Duodenal mucosa (tissue), 2 donors: ENCODE results near the gene ASPN.

Source experiments
- H3K27ac ChIP-seq: one replicate; pipeline ENCODE4 v1.7.0; 2013; ENCODE audit warnings: low read depth, low read length
- H3K27me3 ChIP-seq, 2 donors: one replicate each; pipeline ENCODE4 v1.7.0; 2013; ENCODE audit warnings: low read length in 2 of 2, control low read depth in 1 of 2; ENCODE audit not compliant: insufficient read depth in 2 of 2, control insufficient read depth in 1 of 2
- H3K36me3 ChIP-seq, 2 donors: one replicate each; pipeline ENCODE4 v1.7.0; 2013; ENCODE audit warnings: low read length in 2 of 2, control low read depth in 1 of 2; ENCODE audit not compliant: insufficient read depth in 2 of 2, control insufficient read depth in 1 of 2
- H3K4me1 ChIP-seq, 2 donors: one replicate each; pipeline ENCODE4 v1.7.0; 2013; ENCODE audit warnings: low read length in 2 of 2, control low read depth in 1 of 2; ENCODE audit not compliant: insufficient read depth in 2 of 2, control insufficient read depth in 1 of 2
- H3K4me3 ChIP-seq, 2 donors: one replicate each; pipeline ENCODE4 v1.7.0; 2013; ENCODE audit warnings: low read length in 2 of 2, low read depth in 1 of 2
- H3K9ac ChIP-seq, 2 donors: one replicate each; pipeline ENCODE4 v1.7.0; 2013; ENCODE audit warnings: low read length in 2 of 2, low read depth in 1 of 2
- H3K9me3 ChIP-seq, 2 donors: one replicate each; pipeline ENCODE4 v1.7.0; 2013; ENCODE audit warnings: low read length in 2 of 2, control low read depth in 1 of 2; ENCODE audit not compliant: control insufficient read depth in 1 of 2

ASPN gene

DNA sequence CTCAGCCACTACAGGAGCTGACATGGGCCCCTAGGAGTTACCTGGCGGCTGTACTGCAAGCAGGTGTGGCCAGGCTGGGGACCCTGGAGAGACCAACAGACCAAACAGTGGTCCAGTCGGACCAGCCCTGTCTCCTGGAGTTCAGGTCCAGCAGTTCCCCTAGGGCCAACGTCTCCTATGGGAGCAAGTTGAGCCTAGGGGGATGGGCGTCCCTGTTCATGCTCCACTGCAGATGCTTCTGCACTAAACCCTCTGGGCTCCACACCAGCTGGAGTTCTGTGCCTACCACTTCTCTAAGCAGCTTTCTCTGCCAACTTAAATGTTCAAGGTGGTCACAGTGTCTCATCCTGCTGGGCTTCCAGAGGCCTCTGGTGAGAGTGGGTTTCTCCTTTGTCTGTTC is 37.5 kb downstream of the ASPN start:
- Histone ChIP-seq H3K9ac (no peak overlapping the region), H3K4me1 (no peaks in the 10 kb centered on the region), H3K9me3 (no peaks in the 10 kb centered on the region), H3K4me3 (no peak overlapping the region), H3K27me3 (no peaks in the 10 kb centered on the region), H3K36me3 (no peaks in the 10 kb centered on the region), H3K27ac (no peak overlapping the region)

DNA sequence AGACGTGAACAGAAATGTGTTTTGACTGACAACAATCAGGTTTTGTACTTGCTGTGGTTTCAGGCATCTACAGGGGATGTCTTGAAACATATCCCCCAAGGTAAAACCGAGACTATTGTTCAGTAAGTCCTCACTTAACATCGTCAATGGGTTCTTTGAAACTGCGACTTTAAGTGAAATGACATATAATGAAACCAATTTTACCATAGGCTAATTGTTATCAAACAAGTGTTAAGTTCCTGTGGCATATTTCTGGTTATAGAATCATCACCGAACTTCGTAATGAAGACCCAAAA is 41.6 kb downstream of the ASPN start:
- Histone ChIP-seq H3K36me3 (no peaks in the 10 kb centered on the region), H3K9me3 (no peaks in the 10 kb centered on the region), H3K4me3 (no peak overlapping the region), H3K27ac (no peak overlapping the region), H3K27me3 (no peaks in the 10 kb centered on the region), H3K9ac (no peak overlapping the region), H3K4me1 (no peaks in the 10 kb centered on the region)

DNA sequence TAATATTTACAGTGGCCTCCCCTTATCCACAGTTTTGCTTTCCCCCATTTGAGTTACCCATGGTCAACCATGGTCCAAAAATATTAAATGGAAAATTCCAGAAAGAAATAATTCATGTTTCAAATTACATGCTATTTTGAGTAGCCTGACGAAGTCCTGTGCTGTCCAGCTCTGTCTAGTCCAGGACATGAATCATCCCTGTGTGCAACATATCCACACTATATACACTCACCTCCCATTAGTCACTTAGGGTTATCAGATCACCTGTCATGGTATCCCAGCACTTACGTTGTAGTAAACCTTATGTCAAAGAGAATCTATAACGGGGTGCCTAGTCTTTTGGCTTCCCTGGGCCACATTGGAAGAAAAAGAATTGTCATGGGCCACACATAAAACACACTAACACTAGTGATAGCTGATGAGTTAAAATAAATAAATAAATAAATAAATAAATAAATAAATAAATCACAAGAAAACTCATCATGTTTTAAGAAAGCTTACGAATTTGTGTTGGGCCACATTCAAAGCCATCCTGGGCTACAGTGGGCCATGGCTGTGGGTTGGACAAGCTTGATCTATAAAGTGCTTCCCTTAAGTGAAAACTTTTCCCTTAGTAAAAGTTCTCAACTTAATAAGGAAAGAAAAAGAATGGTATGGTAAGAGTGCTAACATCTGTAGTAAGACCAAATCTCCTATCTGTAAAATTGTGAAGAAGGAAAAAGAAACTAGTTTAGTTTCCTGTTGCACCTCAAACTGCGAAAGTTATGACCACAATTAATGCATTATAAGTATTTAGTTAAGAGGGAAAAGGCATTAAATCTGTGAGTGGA is 42.2 kb downstream of the ASPN start:
- H3K4me1 ChIP-seq = no peaks in the 10 kb centered on the region
- H3K36me3 ChIP-seq = no peaks in the 10 kb centered on the region
- H3K4me3 ChIP-seq = no peak overlapping the region
- no peaks in the 10 kb centered on the region for H3K9me3 ChIP-seq
- no peaks in the 10 kb centered on the region for H3K27me3 ChIP-seq
- H3K9ac ChIP-seq = no peak overlapping the region
- H3K27ac ChIP-seq = no peak overlapping the region

DNA sequence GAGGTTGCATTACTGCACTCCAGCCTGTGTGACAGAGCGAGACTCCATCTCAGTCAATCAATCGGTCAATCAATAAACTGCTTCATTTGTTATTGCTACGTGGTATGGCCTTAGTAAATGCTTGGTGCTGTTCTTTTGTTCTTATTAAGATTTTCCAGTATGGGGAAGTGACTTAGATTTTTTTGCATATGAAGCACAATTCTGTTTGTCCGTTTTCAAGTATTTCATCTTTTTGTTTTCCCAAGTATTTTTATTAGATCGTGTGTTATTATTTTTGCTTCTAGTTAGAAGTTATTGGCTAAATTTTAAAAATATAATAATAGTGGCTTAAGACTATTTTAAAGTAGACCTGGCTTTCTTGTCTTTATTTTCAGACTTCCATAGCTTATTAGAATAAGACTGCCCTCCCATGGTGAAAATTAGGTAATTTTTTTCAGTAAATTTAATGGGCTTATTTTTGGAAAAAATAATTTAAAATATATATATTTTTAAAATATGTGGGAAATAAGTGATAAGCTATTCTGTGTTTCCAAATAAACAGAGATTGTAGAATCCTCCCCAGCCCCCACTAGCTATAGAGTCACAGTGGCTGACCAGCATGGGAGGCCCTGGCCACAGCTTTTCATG is 43.3 kb downstream of the ASPN start:
- Histone ChIP-seq H3K27me3 (no peaks in the 10 kb centered on the region), H3K36me3 (no peaks in the 10 kb centered on the region), H3K9ac (no peak overlapping the region), H3K27ac (no peak overlapping the region), H3K4me3 (no peak overlapping the region), H3K4me1 (no peaks in the 10 kb centered on the region), H3K9me3 (no peaks in the 10 kb centered on the region)

DNA sequence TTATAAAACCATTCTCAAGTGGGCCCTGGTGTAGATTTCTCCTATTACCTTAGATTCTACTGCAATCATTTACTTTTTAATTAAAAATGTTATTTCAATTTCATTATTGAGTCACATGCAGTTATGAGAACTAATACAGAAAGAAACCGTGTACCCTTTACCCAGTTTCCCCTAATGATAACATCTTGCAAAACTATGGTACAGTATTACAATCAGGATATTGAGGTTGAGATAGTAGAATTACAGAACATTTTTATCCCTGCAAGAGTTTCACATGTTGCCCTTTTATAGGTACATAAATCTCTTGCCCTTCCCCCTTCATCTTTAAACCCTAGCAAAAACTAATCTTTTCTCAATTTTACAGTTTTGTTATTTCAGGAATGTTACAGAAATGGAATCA is 47.0 kb downstream of the ASPN start:
- Histone ChIP-seq H3K36me3 (no peaks in the 10 kb centered on the region), H3K4me3 (no peak overlapping the region), H3K27me3 (no peaks in the 10 kb centered on the region), H3K9me3 (no peaks in the 10 kb centered on the region), H3K9ac (no peak overlapping the region), H3K27ac (no peak overlapping the region), H3K4me1 (no peaks in the 10 kb centered on the region)

DNA sequence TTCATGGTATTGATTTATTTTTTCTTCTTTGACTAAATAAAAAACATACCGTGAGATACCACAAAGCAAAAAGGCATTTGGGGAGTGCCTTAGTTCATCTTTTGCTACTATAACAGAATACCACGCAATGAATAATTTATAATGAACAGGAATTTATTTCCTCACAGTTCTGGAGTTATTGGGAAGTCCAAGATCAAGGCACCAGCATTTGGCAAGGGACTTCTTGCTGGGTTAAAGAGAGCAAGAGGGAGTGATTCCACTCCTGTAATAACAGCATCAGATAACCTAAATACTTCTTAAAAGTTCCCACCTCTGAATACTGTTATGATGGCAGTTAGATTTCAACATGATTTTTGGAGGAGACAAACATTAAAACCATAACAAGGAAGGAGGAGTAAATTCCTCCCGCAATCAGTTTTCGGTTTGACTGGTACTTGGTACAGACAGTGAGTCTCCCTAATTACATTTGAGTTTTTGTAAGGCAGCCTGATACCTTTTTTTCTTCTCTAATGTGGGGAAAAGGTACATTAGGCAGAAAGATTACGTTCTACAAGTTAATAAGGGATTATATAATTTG is 49.2 kb downstream of the ASPN start:
- H3K4me3 ChIP-seq = no peak overlapping the region
- no peak overlapping the region for H3K9ac ChIP-seq
- H3K9me3 ChIP-seq = no peaks in the 10 kb centered on the region
- H3K4me1 ChIP-seq = no peaks in the 10 kb centered on the region
- no peaks in the 10 kb centered on the region for H3K36me3 ChIP-seq
- H3K27me3 ChIP-seq = no peaks in the 10 kb centered on the region
- H3K27ac ChIP-seq = no peak overlapping the region

DNA sequence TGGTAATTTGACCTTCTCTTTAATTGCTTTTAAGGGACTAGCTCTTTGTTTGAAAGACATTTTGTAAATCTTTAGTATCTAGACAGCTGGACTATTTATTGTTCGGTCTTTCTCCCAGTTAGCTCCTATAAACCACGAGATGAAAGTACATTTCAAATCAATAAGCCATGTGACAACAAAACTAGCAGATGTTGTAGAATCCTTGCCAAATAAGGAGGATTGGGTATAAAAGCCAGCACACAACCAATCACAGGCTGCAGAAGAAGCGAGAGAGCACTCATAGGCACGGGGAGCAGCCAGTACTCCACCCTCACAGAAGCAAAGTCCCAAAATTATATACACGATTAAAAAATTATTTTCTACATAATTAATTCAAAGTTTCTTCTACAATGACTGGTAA is 50.0 kb downstream of the ASPN start:
- H3K27me3 ChIP-seq = no peaks in the 10 kb centered on the region
- H3K36me3 ChIP-seq = no peaks in the 10 kb centered on the region
- no peaks in the 10 kb centered on the region for H3K4me1 ChIP-seq
- H3K9me3 ChIP-seq = no peaks in the 10 kb centered on the region
- H3K27ac ChIP-seq = no peak overlapping the region
- H3K9ac ChIP-seq = no peak overlapping the region
- no peak overlapping the region for H3K4me3 ChIP-seq

DNA sequence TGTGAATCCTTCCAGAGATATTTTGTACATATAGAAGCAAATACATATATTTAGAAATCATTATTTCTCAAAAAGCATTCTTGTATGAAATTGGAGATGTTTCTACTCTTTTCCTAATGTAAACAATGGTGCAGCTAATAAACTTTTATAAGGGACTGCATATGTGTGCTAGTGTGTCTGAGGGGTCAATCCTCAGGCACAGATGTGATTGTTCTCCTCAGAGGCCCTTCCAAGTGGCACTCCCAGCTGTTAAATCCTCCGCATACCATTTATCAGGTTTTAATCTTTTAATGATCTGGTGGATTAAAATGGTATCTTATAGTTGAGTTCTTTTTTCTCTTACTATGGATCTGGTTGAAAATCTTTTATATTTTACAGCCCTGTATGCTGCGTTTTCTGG is 52.5 kb downstream of the ASPN start:
- Histone ChIP-seq H3K27me3 (no peaks in the 10 kb centered on the region), H3K27ac (no peak overlapping the region), H3K4me3 (no peak overlapping the region), H3K9ac (no peak overlapping the region), H3K36me3 (no peaks in the 10 kb centered on the region), H3K9me3 (no peaks in the 10 kb centered on the region), H3K4me1 (no peaks in the 10 kb centered on the region)

DNA sequence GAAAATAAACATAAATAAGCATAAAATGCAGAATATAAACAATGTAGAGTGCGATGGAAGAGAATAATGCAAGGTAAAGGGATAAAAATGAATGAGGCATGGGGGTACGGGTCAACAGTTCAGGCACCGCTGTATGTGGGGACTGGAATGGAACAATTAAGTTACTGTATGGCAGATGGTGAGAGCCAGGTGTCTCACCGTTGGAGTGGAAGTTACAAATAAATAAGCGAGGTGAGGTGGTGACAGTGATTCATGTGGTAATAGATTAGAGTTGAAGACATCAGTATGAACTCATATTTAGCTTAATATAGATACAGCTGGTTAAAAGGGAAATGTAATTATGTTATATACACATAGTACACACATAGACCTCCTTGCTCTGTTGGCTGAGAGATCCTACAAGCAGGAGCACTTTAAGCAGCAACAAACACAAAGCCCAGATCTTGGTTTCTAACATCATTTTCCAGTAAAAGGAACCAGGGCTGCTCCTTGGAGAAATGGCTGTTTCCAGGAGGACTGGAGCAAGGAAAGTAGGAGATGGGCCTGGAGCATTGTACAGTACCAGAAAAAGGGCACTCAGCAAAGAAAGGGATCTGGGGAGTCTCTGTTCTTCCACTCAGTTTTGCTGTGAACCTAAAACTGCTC is 55.7 kb downstream of the ASPN start:
- Histone ChIP-seq H3K27me3 (no peaks in the 10 kb centered on the region), H3K4me1 (no peaks in the 10 kb centered on the region), H3K9ac (no peak overlapping the region), H3K27ac (no peak overlapping the region), H3K36me3 (no peaks in the 10 kb centered on the region), H3K9me3 (no peaks in the 10 kb centered on the region), H3K4me3 (no peak overlapping the region)

DNA sequence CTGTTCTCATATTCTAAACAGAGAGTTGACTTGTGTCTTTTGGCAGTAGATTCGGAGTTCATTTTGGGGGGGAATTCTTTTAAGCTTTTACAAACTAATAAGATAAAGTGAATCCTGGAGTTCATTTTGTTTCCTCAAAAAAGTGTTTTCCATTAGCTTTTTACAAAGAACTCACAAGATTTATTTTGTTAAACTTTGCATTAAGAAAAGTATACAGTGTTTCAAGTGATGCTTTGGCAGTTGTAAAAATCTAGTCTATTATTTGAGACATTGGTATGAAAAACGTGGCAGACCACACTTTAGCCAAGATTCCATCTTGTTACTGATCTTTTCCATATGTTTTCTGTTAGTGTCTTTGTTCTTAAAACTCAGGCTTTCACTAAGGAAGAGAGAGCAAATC is 56.8 kb downstream of the ASPN start:
- no peaks in the 10 kb centered on the region for H3K9me3 ChIP-seq
- H3K36me3 ChIP-seq = no peaks in the 10 kb centered on the region
- H3K27me3 ChIP-seq = no peaks in the 10 kb centered on the region
- H3K4me3 ChIP-seq = no peak overlapping the region
- no peak overlapping the region for H3K27ac ChIP-seq
- no peaks in the 10 kb centered on the region for H3K4me1 ChIP-seq
- H3K9ac ChIP-seq = no peak overlapping the region
